Osteoblast (primary cell): ENCODE data around the gene NCOA4. TPM values are rescaled to one million over a fixed set of nuclear protein-coding genes. Genes with fewer than 3 reads are reported as not detected.
A peak's percentile ranks its signal among the peaks of the same experiment; 100 is the strongest.

Experiments
- DNase-seq: peaks from one replicate; pipeline ENCODE4 v3.0.0; 2011; ENCODE audit warnings: low spot score, mixed read lengths; ENCODE audit not compliant: insufficient read length; ENCODE audit errors: missing footprints
- H2AFZ ChIP-seq: 2 replicates; pipeline ENCODE4 v1.6.0; 2011; ENCODE audit warnings: mild to moderate bottlenecking, low read length
- H3K27ac ChIP-seq: 2 replicates; pipeline ENCODE4 v1.5.1; 2011; ENCODE audit warnings: mild to moderate bottlenecking, low read depth, low read length, moderate library complexity
- H3K27me3 ChIP-seq: 2 replicates; pipeline ENCODE4 v1.6.0; 2012; ENCODE audit warnings: mild to moderate bottlenecking, control low read depth, inconsistent platforms, low read length, moderate library complexity; ENCODE audit not compliant: insufficient read depth
- H3K36me3 ChIP-seq: 2 replicates; pipeline ENCODE4 v1.5.1; 2011; ENCODE audit warnings: mild to moderate bottlenecking, low read length, control low read depth, moderate library complexity; ENCODE audit not compliant: insufficient read depth
- H3K4me1 ChIP-seq: 2 replicates; pipeline ENCODE4 v1.5.1; 2011; ENCODE audit warnings: mild to moderate bottlenecking, low read length, control low read depth, moderate library complexity; ENCODE audit not compliant: insufficient read depth
- H3K4me2 ChIP-seq: 2 replicates; pipeline ENCODE4 v1.6.0; 2011; ENCODE audit warnings: mild to moderate bottlenecking, low read length; ENCODE audit not compliant: insufficient read depth
- H3K4me3 ChIP-seq: fragments of 200-600 bp; sonication (generic); 3 replicates; pipeline ENCODE4 v1.5.1; 2012; ENCODE audit warnings: mild to moderate bottlenecking, low read length, inconsistent platforms; ENCODE audit not compliant: insufficient read depth
- H3K79me2 ChIP-seq: 2 replicates; pipeline ENCODE4 v1.6.0; 2012; ENCODE audit warnings: mild to moderate bottlenecking, low read length, control low read depth, inconsistent platforms; ENCODE audit not compliant: insufficient read depth
- H3K9me3 ChIP-seq: 2 replicates; pipeline ENCODE4 v1.5.1; 2011; ENCODE audit warnings: low read depth, low read length, control low read depth
- H4K20me1 ChIP-seq: 2 replicates; pipeline ENCODE4 v1.6.0; 2012; ENCODE audit warnings: mild to moderate bottlenecking, low read length, control low read depth; ENCODE audit not compliant: insufficient read depth
- total RNA-seq: library from RNA; depleted of rRNA; stranded (reverse); fragments of >200 nt; gene quantifications from 2 replicates; pipeline ENCODE4 v1.2.3, GENCODE V29; 2012
- TF ChIP-seq, protein P1 (sequence below): IDR thresholded peaks from 2 replicates; pipeline ENCODE4 v1.5.1; 2011; ENCODE audit warnings: mild to moderate bottlenecking, low read depth, low read length, moderate library complexity; ENCODE audit errors: extremely low read depth

NCOA4 gene
- total RNA-seq, 1 donor, result 260 TPM

DNA sequence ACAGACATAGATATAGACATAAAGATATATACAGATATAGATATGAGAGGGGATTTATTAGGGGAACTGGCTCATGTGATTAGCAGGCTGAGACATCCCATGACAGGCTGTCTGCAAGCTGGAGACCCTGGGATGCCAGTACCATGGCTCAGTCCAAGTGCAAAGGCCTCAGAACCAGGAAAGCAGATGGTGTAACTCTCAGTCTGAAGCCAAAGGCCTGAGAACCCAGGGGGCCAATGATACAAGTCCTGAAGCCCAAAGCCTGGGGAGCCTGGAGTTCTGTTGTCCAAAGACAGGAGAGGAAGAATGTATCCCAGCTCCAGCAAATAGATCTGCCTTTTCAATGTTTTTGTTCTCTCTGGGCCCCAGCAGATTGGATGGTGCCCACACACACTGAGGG is 5.5 kb downstream of the NCOA4 start:
- Histone ChIP-seq H3K9me3 (no peaks in the 10 kb centered on the region), H3K36me3 (no peaks in the 10 kb centered on the region), H3K4me3 (no peak overlapping the region), H3K27ac (peak overlapping the region; percentile 97), H3K79me2 (peaks cover 93% of the 10 kb centered on the region), H3K4me2 (peak overlapping the region; percentile 3), H3K4me1 (peaks cover 87% of the 10 kb centered on the region), H3K27me3 (no peaks in the 10 kb centered on the region), H4K20me1 (peaks cover 58% of the 10 kb centered on the region), H2AFZ (no peak overlapping the region)
- DNase-seq, result no peak
- TF ChIP-seq, protein P1, sequence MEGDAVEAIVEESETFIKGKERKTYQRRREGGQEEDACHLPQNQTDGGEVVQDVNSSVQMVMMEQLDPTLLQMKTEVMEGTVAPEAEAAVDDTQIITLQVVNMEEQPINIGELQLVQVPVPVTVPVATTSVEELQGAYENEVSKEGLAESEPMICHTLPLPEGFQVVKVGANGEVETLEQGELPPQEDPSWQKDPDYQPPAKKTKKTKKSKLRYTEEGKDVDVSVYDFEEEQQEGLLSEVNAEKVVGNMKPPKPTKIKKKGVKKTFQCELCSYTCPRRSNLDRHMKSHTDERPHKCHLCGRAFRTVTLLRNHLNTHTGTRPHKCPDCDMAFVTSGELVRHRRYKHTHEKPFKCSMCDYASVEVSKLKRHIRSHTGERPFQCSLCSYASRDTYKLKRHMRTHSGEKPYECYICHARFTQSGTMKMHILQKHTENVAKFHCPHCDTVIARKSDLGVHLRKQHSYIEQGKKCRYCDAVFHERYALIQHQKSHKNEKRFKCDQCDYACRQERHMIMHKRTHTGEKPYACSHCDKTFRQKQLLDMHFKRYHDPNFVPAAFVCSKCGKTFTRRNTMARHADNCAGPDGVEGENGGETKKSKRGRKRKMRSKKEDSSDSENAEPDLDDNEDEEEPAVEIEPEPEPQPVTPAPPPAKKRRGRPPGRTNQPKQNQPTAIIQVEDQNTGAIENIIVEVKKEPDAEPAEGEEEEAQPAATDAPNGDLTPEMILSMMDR, result no peak

DNA sequence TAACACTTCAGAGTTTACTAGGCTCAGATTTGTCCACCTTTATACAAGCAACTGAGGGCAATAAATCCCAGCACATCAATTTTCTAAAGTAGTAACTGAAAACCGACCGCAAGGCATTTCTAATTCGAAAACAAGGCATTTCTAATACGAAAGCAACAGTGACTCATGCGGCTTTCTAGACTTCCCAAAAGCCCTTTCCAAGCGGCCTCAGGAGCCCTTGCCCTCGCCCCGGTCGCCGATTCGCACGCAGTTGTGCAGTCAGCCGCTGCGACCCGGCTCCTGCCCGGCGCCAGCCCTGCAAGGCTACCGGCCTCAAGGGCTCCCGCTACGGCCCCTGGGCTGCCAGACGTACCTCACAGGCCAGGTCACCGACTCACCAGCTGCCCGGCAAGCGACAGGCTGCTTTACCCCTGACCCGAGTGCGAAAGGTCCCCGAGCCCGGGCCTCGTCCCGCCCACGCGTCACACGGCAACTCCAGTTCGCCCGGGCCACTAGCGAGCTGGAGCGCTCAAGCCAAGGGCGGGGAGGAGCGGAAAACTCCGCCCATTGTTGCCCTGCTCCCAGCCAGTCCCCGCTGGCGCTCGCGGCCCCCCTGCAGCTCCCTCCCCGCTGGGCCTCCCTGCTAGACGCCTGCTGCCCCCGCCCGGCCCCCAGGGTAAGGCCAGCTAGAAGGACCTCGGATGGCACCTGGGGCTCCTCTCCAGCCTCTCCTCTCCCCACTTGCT is 7.3 kb downstream of the NCOA4 start:
- Histone ChIP-seq H3K36me3 (no peaks in the 10 kb centered on the region), H3K4me2 (peak overlapping the region; percentile 82), H3K4me1 (peaks cover 91% of the 10 kb centered on the region), H3K4me3 (peak overlapping the region; percentile 78), H3K27me3 (no peaks in the 10 kb centered on the region), H3K9me3 (no peaks in the 10 kb centered on the region), H3K27ac (peak overlapping the region; percentile 97), H2AFZ (peak overlapping the region; percentile 87), H3K79me2 (peaks cover 93% of the 10 kb centered on the region), H4K20me1 (peaks cover 56% of the 10 kb centered on the region)
- TF ChIP-seq, protein P1, result peak; percentile 23
- peak; percentile 93 for DNase-seq

- Histone ChIP-seq H3K9me3 (no peaks in the 10 kb centered on the region), H3K4me2 (peak overlapping the region; percentile 82), H3K27ac (peak overlapping the region; percentile 97), H3K79me2 (peaks cover 93% of the 10 kb centered on the region), H4K20me1 (peaks cover 40% of the 10 kb centered on the region), H2AFZ (no peak overlapping the region), H3K4me3 (no peak overlapping the region), H3K4me1 (peaks cover 91% of the 10 kb centered on the region), H3K36me3 (peaks cover 10% of the 10 kb centered on the region), H3K27me3 (no peaks in the 10 kb centered on the region)
- no peak for DNase-seq
- TF ChIP-seq, protein P1, result no peak
These were observed 10.1 kb downstream of the NCOA4 start for GRCh38 chr10:46020344-46020657.

DNA sequence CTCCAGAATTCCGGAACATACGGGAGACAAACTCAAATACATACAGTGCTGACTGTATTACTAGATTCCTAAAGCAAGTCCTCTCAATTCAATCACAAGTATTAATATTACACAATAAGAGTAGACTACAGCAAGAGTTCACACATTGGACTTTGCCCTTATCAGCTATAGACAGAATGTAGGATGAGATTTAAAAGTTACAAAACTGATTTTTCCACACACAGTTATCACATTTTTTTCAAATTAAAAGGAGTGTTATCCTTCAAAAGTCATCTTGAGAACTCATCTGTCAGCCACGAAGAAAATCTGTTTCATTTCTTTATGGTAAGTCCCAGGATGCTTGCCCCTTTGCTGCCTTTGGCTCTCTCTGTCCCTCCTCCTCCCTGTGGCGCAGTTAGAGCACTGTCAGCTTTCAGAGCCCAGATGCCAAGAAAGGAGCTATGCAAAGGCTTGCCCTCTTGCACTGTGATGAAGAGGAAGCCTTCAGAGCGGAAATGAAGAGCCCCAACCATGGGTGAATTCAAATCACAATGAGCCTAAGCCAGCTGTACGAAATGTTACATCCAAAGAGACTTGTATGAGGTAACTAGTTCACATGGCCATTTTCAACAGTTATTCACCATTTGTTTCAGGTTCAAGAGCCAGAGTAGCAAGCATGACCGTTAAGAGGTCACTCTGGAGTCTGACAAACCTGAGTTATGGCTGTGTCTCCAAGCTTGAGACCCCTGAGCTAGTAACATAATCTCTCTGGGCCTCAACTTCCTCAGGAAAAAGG is 10.7 kb downstream of the NCOA4 start:
- Histone ChIP-seq H3K4me2 (peak overlapping the region; percentile 82), H3K27me3 (no peaks in the 10 kb centered on the region), H3K9me3 (no peaks in the 10 kb centered on the region), H2AFZ (no peak overlapping the region), H3K4me3 (peak overlapping the region; percentile 2), H3K79me2 (peaks cover 92% of the 10 kb centered on the region), H3K27ac (peak overlapping the region; percentile 97), H3K36me3 (peaks cover 15% of the 10 kb centered on the region), H4K20me1 (peaks cover 42% of the 10 kb centered on the region), H3K4me1 (peaks cover 92% of the 10 kb centered on the region)
- DNase-seq, result no peak
- TF ChIP-seq, protein P1, result no peak
